ENCODE measurements around the gene NASP. TPM values are rescaled to one million over a fixed set of nuclear protein-coding genes. Genes with fewer than 3 reads are reported as not detected.

The NASP gene
- total RNA-seq, 1 donor from 2014 or later: 82.1 TPM

DNA sequence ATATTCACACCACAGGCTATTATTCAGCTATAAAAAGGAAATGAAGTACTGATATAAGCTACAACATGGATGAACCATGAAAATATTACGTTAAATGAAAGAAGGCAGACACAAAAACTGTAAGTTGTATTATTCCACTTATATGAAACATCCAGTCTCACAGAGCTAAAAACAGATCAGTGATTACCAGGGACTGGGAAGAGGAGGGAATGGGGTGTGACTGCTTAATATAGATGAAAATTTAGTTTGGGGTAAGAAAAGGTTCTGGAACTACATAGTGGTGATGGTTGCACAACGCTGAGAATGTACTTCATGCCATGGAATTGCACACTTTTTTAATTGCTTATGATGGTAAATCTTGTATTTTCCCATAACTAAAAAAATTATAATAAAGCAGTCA is 83.0 kb downstream of the NASP start:
- DNase-seq (ENCODE audit: low spot score): no peak

DNA sequence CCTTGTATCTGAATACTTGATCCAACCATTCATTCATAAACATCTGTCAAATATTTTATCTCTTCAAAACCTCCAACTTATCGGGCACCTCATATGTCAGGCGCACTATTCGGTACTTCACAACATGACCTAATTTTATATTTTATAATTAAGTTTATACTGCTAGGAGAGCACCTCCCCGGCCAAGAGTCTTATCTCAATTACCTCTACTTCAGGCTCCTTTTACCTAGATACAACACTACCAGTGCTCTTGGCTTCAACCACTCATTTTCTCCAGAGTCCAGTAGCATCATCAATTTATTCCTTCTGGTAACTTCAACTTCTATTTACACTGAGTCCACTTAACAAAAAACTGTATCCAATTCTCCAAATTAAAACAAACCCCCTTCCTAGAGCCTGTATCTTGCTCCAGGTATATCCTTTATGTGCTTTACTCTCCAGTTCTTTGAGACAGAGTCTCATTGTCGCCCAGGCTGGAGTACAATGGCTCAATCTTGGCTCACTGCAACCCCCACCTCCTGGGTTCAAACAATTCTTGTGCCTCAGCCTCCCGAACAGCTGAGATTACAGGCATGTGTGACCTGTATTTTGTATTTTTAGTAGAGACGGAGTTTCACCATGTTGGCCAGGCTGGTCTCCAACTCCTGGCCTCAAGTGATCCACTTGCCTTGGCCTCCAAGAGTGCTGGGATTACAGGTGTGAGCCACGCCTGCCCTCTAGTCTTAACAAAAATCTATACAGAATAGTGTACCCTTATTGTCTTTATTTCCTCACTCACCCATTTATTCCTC is 83.7 kb downstream of the NASP start:
- no peak for DNase-seq (ENCODE audit: low spot score)

Other genes starting within 250 kb of the NASP start
- gene TOE1, start 243.9 kb upstream of the NASP start, total RNA-seq: 11.8 TPM
- 34.2 TPM for gene MUTYH, start 243.6 kb upstream of the NASP start, total RNA-seq
- 12.3 TPM for gene TESK2, start 92.9 kb upstream of the NASP start, total RNA-seq
- gene CCDC163, start 84.0 kb upstream of the NASP start, total RNA-seq: 3.2 TPM
- 9.7 TPM for gene MMACHC, start 83.7 kb upstream of the NASP start, total RNA-seq
- gene PRDX1, start 62.2 kb upstream of the NASP start, total RNA-seq: 351 TPM
- 120 TPM for gene AKR1A1, start 33.2 kb upstream of the NASP start, total RNA-seq
- gene CCDC17, start 40.0 kb downstream of the NASP start, total RNA-seq: 2.4 TPM
- gene GPBP1L1, start 102.5 kb downstream of the NASP start, total RNA-seq: 134 TPM
- 31.2 TPM for gene TMEM69, start 104.1 kb downstream of the NASP start, total RNA-seq
- 19.6 TPM for gene IPP, start 166.6 kb downstream of the NASP start, total RNA-seq
- gene MAST2, start 219.6 kb downstream of the NASP start, total RNA-seq: 27.1 TPM

All from ureter (tissue), 1 donor.